Ishikawa (cell line): ENCODE data around the gene RNF213.

Source experiments
- CEBPB ChIP-seq: IDR thresholded peaks from 2 replicates; pipeline ENCODE4 v1.6.1; 2012
- EGR1 ChIP-seq: IDR thresholded peaks from 2 replicates; pipeline ENCODE4 v1.6.1; 2012
- EP300 ChIP-seq: IDR thresholded peaks from 2 replicates; pipeline ENCODE4 v1.6.1; 2012; ENCODE audit warnings: borderline replicate concordance
- RAD21 ChIP-seq: IDR thresholded peaks from 2 replicates; pipeline ENCODE4 v1.6.1; 2012; ENCODE audit warnings: low read depth
- TAF1 ChIP-seq: IDR thresholded peaks from 2 replicates; pipeline ENCODE4 v1.6.1; 2012; ENCODE audit warnings: low read depth, mild to moderate bottlenecking
- TCF12 ChIP-seq: IDR thresholded peaks from 2 replicates; pipeline ENCODE4 v1.6.1; 2012; ENCODE audit warnings: low read depth
- TEAD4 ChIP-seq: IDR thresholded peaks from 2 replicates; pipeline ENCODE4 v1.6.1; 2012
- YY1 ChIP-seq: IDR thresholded peaks from 2 replicates; pipeline ENCODE4 v1.6.1; 2012; ENCODE audit warnings: low read depth
- TF ChIP-seq, protein P1 (sequence below): IDR thresholded peaks from 2 replicates; pipeline ENCODE4 v1.6.1; 2012
- TF ChIP-seq, protein P2 (sequence below): IDR thresholded peaks from 2 replicates; pipeline ENCODE4 v1.6.1; 2012; ENCODE audit warnings: low read depth, mild to moderate bottlenecking

DNA sequence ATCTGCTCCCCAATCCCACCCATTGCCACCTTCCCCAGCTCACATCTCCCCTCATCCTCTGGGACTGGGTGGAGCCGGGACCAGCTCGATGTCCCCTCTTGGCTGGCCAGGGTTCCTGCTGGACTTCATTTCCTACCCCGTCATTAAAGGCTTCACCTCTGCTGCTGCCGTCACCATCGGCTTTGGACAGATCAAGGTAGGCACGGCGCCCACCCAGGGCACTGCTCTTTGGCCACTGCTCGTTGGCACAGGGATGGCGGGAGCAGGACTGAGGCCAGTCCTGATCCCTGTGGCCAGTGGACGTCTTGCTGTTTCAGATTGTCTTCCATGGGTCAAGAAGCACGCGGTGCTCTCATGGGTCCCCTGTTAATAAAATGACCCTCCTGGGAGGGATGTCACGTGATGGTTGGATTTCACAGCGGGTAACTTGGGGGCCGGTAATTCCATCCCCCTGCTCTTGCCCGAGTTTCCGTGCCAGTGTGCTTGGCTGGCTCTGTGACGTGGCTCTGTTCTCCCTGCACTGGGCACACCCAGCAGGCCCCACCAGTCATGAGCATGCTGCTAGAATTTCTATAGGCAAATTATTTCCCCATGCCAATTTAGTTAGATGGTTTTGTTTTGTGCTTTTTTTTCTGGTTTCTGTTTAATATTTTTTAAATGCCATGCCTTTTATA is 37.4 kb upstream of the RNF213 start:
- TF ChIP-seq TAF1 (no peak), YY1 (no peak), EP300 (no peak), RAD21 (no peak), CEBPB (no peak), TCF12 (no peak), TEAD4 (no peak), EGR1 (no peak)
- TF ChIP-seq, protein P1, sequence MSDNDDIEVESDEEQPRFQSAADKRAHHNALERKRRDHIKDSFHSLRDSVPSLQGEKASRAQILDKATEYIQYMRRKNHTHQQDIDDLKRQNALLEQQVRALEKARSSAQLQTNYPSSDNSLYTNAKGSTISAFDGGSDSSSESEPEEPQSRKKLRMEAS, result no peak
- TF ChIP-seq, protein P2, sequence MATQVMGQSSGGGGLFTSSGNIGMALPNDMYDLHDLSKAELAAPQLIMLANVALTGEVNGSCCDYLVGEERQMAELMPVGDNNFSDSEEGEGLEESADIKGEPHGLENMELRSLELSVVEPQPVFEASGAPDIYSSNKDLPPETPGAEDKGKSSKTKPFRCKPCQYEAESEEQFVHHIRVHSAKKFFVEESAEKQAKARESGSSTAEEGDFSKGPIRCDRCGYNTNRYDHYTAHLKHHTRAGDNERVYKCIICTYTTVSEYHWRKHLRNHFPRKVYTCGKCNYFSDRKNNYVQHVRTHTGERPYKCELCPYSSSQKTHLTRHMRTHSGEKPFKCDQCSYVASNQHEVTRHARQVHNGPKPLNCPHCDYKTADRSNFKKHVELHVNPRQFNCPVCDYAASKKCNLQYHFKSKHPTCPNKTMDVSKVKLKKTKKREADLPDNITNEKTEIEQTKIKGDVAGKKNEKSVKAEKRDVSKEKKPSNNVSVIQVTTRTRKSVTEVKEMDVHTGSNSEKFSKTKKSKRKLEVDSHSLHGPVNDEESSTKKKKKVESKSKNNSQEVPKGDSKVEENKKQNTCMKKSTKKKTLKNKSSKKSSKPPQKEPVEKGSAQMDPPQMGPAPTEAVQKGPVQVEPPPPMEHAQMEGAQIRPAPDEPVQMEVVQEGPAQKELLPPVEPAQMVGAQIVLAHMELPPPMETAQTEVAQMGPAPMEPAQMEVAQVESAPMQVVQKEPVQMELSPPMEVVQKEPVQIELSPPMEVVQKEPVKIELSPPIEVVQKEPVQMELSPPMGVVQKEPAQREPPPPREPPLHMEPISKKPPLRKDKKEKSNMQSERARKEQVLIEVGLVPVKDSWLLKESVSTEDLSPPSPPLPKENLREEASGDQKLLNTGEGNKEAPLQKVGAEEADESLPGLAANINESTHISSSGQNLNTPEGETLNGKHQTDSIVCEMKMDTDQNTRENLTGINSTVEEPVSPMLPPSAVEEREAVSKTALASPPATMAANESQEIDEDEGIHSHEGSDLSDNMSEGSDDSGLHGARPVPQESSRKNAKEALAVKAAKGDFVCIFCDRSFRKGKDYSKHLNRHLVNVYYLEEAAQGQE, result no peak
